GM12892 (cell line): ENCODE results near the gene LY86.

Source experiments
- POLR2A ChIP-seq: IDR thresholded peaks from 2 replicates; pipeline ENCODE4 v1.6.1; 2011; ENCODE audit warnings: low read depth, low read length, control low read depth
- POLR2AphosphoS5 ChIP-seq: IDR thresholded peaks from 2 replicates; pipeline ENCODE4 v1.6.1; 2011; ENCODE audit warnings: low read depth, low read length, control low read depth

- TF ChIP-seq POLR2A = no peak
- TF ChIP-seq POLR2AphosphoS5 = no peak
Observed at GRCh38 chr6:6639572-6639971, 51.1 kb downstream of the LY86 start.
